ENCODE measurements around the gene GSC2. TPM values are rescaled to one million over a fixed set of nuclear protein-coding genes. Genes with fewer than 3 reads are reported as not detected.

The GSC2 gene
- total and polyA plus RNA-seq, 2 of the 8 experiments (the other 6 are each of a cell fraction or from before 2014, with no cell fraction given), result 0.17 to 0.48 TPM

- no peak for TF ChIP-seq SAP30 (IDR thresholded peaks at IDR 0.05; ENCODE audit: insufficient read depth, insufficient replicate concordance, low read length)
- no peak for TF ChIP-seq BACH1 (IDR thresholded peaks at IDR 0.05; ENCODE audit: low read length)
- TF ChIP-seq ZNF274 (IDR thresholded peaks at IDR 0.05; ENCODE audit: borderline replicate concordance, extremely low read depth, low read length), result no peak
- TF ChIP-seq RXRA (IDR thresholded peaks at IDR 0.05; ENCODE audit: insufficient read depth, low read depth, low read length), result no peak
- TF ChIP-seq CHD2 (IDR thresholded peaks at IDR 0.05; ENCODE audit: low read length), result no peak
- no peak for TF ChIP-seq SIN3A (conservative IDR thresholded peaks at IDR 0.05 in 1 of 2, IDR thresholded peaks at IDR 0.05 in 1 of 2; ENCODE audit: low read depth in 1 of 2, low read length in 2 of 2)
- TF ChIP-seq POLR2AphosphoS5 (IDR thresholded peaks at IDR 0.05; ENCODE audit: low read depth, low read length), result no peak
These were observed 38.5 kb downstream of the GSC2 start (continued) for GRCh38 chr22:19111584-19111983.

All from H1 (cell line).